ENCODE measurements around the gene TRIM64.
"Not testable (repeated sequence)": the region's sequence is repeated elsewhere in the genome, so short reads cannot be mapped to it uniquely, and the experiment has no call there.

The TRIM64 gene, protein sequence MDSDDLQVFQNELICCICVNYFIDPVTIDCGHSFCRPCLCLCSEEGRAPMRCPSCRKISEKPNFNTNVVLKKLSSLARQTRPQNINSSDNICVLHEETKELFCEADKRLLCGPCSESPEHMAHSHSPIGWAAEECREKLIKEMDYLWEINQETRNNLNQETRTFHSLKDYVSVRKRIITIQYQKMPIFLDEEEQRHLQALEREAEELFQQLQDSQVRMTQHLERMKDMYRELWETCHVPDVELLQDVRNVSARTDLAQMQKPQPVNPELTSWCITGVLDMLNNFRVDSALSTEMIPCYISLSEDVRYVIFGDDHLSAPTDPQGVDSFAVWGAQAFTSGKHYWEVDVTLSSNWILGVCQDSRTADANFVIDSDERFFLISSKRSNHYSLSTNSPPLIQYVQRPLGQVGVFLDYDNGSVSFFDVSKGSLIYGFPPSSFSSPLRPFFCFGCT

DNA sequence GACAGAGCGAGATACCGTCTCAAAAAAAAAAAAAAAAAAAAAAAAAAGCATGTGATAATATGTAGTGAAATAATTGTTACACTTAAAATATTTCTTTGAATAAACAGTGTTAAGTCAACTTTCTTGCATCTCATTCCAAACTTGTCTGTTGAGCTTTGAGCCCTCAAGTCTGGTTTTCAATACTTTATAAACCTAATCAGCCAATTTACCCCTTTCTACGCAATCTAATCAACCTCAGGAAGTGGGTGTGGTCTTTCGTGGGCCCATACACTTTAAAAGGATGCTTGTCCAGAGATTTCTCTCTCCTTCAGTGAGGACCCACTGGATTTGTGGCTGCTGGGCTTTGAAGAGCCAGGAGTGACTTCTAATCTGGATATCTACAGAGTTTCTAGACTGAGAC, at the start of gene TRIM64:
Gene TRIM64, plus strand, starts transcription at position 301 of the 400 bp plus-strand sequence. CDS start 2,467 bp downstream, outside the sequence.
- DNase-seq (ENCODE audit: low read depth); H3K4me3 ChIP-seq (ENCODE audit: low read depth, low read length): not testable (repeated sequence)

DNA sequence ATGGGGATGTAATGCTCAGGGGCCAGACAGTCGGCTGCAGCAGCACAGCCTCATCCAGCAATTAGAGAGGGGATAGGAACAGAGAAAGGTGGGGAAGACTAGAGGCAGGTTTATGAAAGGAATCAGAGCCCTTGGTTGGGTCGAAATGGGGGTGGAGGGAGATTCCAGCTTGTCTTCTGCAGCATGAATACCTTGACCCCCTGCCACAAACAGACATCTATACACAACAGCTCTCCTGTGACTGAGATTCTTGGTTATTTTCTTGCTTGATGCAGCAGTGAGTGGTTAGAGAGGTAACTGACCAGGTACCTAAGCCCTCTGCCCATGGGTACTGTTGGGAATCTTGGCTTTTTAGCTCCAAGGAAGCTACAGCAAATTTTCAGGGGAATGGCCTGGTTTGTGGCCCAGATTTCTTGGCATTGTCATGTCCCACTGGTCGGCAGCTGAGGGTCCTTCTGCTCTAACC, 43.6 kb upstream of the TRIM64 start, which contains the start of gene TRIM49D1:
Gene TRIM49D1, minus strand, starts transcription at position 51 of the 466 bp plus-strand sequence. CDS start 4,535 bp downstream, outside the sequence.
- no peak within 1 kb of the TSS for H3K4me3 ChIP-seq (ENCODE audit: low read depth, low read length)
- TF ChIP-seq, protein P1, sequence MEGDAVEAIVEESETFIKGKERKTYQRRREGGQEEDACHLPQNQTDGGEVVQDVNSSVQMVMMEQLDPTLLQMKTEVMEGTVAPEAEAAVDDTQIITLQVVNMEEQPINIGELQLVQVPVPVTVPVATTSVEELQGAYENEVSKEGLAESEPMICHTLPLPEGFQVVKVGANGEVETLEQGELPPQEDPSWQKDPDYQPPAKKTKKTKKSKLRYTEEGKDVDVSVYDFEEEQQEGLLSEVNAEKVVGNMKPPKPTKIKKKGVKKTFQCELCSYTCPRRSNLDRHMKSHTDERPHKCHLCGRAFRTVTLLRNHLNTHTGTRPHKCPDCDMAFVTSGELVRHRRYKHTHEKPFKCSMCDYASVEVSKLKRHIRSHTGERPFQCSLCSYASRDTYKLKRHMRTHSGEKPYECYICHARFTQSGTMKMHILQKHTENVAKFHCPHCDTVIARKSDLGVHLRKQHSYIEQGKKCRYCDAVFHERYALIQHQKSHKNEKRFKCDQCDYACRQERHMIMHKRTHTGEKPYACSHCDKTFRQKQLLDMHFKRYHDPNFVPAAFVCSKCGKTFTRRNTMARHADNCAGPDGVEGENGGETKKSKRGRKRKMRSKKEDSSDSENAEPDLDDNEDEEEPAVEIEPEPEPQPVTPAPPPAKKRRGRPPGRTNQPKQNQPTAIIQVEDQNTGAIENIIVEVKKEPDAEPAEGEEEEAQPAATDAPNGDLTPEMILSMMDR (IDR thresholded peaks at IDR 0.05; ENCODE audit: control insufficient read depth, extremely low read depth, insufficient read depth): no peak
- no peak for DNase-seq (ENCODE audit: low read depth)

DNA sequence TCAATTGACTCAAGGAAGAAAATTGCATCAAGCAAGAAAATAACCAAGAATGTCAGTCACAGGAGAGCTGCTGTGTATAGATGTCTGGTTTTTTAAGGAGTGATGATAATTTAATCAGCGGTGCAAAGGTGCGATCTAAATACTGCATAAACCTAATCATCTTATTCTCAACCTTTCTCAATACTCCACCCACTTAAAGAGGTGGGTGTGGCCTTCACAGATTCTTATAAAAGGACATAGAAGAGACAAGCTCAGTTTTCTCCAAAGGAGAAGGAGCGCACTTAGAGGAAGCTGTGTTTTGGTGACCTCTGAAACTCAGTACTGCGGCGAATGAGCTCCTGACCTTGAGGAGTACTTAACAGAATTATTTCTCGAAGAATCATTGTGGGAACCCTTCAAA, 42.1 kb upstream of the TRIM64 start, which contains the start of gene TRIM49D2:
Gene TRIM49D2, plus strand, starts transcription at position 301 of the 400 bp plus-strand sequence. CDS start 2,698 bp downstream, outside the sequence.
- not testable (repeated sequence) for H3K4me3 ChIP-seq (ENCODE audit: low read depth, low read length)

DNA sequence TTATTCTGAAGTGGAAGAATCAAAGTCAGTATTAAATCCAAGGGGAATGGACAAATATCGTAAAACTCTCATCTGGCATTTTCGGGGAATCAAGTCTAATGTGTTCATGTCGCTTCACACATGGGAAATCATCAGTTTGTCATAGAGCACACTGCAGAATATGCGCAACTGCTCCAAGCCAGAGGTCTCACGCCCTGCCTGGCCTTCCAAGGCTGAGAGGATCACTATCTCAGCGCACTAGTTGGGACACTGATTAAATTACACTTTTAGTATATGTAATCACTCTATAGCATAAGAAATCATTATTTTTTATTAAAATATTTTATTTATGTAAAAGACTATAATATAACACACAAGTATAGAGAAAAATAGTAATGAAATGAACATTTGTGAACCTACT, 5.0 kb upstream of the TRIM64 start:
- not testable (repeated sequence) for DNase-seq (ENCODE audit: low read depth); H3K4me3 ChIP-seq (ENCODE audit: low read depth, low read length)

More for the DNA sequence above, 42.1 kb upstream of the TRIM64 start, which contains the start of gene TRIM49D2:
- not testable (repeated sequence) for DNase-seq (ENCODE audit: low read depth)
